HT-29 (cell line): ENCODE results near the gene TMEM30B. TPM values are rescaled to one million over a fixed set of nuclear protein-coding genes. Genes with fewer than 3 reads are reported as not detected.
A peak's percentile ranks its signal among the peaks of the same experiment; 100 is the strongest.
"Not testable (repeated sequence)": the region's sequence is repeated elsewhere in the genome, so short reads cannot be mapped to it uniquely, and the experiment has no call there.

Source experiments
- DNase-seq: peaks from one replicate; pipeline ENCODE4 v3.0.0-alpha.2; 2015; ENCODE audit warnings: low spot score
- total RNA-seq: library from RNA; depleted of rRNA; stranded (reverse); fragments of >200 nt; shearing (Covaris generic); gene quantifications from 2 replicates; pipeline ENCODE4 v1.2.3, GENCODE V29; 2014

TMEM30B gene
- total RNA-seq, 1 experiment from 2014 or later, result 50.2 TPM

GRCh38 chr14:61266436-61266835, 14.7 kb downstream of the TMEM30B start:
- no peak for DNase-seq

DNA sequence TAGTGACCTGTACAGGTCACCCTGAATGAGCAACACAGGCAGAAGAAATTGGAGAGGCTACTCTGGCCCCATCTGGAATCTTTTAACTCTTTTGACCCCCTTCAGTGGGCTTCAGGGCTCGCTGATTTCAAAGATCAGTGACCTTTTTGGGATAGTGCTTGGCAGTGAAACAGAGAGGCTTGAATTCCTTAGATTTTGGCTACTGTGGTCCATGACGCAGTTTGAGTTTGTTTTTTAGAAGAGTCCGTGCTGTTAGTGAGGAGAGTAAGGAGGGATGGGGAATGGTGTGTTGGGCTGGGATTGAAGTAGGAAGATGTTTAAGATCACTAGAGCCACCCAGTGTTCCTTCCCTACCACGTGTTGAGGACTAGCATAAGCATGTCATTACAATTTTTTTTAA, 16.5 kb downstream of the TMEM30B start:
- DNase-seq, result no peak

DNA sequence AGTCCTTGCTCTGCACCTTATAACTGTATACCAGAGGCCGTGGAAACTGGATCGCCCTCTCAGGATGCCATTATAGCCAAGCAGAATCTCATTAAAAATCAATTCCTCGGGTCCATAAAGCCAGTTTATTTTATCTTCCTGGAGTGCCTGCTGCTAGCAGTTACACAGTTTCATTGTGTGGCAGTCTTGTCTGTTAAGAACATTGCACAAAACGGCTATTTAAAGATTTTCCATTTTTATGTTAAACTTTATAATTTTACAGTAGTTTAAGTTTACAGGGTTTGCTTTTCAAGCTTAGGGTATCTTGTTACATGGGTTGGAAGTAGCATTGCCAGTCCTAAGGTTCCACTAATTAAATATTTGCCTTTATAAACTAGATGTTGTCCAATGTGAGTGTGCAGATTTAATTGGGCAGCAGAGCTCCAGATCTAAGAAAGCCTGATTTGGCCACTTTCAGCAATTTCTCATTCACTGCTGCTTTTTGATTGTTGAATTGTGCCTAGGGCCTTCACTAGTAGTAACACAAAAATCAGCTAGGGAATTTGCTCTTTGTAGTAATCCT, 17.0 kb downstream of the TMEM30B start:
- DNase-seq, result no peak

- no peak for DNase-seq
Observed at GRCh38 chr14:61262082-61262481, 19.1 kb downstream of the TMEM30B start.

- DNase-seq, result no peak
Observed at GRCh38 chr14:61260939-61261776, 20.0 kb downstream of the TMEM30B start.

GRCh38 chr14:61258985-61259384, 22.2 kb downstream of the TMEM30B start:
- DNase-seq, result no peak

DNA sequence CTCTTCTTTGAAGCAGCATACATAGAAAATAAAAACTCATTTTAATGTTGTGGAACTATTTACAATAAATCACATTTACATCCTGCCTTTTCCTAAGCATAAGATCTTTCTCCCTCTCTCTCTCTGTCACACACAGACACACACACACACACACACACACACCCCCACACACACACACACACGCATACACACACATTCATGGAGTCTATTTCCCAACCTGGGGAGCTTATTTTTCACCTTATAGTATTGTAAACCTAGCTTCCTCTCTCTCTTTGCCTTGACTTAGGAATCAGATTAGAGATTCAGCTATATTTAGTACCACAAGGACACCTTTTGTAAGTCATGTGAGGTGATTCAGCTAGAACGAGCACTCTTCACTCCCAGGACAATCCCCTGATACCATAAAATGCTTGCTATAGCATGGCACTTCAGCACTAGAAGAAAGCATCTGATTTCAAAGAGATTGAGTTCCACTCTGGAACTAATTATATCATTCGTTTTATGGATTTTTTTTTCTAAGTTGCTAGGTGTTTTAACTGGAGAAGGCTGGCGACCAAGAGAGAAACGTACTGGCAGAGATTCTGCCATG, 23.6 kb downstream of the TMEM30B start:
- DNase-seq, result no peak

- DNase-seq, result no peak
Observed at GRCh38 chr14:61256826-61257468, 24.2 kb downstream of the TMEM30B start.

- no peak for DNase-seq
Observed at GRCh38 chr14:61255968-61256367, 25.2 kb downstream of the TMEM30B start.

DNA sequence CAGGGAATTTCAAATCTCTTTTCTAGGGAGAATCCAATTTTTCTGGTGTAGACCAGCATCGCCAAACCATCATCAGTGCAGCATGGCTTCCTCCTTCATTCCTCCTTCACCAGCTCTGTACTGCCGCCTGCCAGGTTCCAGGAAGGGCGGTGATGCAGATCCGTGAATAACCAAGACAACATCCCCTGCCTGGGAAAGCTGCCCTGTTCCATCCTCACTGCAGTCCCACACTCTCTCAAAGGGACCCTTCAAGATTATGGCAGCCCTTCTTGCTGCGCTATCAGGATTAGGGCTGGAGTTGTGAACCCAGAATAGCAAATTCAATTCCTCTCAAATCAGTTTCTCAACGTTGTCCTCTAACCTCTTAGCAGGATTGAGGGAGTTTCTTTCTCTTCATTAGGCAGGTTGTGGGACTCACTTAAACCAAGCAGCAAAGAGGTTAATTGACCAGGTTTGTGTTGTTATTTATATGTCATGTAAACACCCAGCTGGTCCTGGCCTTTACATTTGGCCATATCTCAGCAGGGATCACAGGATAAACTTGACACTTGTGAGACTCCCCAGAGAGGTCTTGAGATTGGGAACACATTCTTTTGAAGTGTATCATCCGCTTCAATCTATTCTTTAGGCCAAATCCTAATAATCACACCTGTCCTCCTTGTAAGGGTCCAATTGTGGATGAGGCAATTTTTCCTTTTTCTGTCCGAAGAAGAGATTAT, 26.2 kb downstream of the TMEM30B start:
- no peak for DNase-seq

DNA sequence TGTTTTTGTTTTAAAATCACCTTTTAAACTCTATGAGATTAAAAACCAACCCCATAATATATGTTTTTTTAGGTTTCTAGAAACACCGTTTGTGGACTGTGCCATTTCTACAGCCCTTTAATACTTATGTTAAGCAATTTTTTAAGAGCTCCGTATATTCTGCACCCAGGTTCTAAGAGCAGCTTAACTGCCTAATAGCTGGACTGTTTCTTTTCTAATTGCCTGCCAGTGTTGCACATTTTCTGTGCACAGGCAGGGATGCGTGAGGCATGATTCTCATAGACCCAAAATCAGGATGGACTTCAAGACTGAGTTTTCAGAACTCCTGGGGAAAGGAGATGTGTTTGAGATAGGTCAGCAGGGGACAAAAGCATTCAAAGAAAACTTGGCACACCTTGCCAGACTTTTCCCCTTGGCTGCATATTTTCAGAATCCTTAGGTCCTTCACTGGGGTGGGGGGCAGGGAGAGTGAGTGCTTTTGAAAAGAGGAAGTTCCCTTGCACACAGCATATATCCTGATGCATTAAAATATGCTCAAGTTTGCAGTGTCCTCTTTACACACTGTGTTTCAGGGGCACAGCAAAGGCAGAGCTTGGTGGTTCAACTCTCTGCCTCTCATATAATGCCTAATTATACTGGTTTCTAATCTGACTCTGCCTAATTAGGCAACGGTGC, 27.9 kb downstream of the TMEM30B start:
- no peak for DNase-seq

DNA sequence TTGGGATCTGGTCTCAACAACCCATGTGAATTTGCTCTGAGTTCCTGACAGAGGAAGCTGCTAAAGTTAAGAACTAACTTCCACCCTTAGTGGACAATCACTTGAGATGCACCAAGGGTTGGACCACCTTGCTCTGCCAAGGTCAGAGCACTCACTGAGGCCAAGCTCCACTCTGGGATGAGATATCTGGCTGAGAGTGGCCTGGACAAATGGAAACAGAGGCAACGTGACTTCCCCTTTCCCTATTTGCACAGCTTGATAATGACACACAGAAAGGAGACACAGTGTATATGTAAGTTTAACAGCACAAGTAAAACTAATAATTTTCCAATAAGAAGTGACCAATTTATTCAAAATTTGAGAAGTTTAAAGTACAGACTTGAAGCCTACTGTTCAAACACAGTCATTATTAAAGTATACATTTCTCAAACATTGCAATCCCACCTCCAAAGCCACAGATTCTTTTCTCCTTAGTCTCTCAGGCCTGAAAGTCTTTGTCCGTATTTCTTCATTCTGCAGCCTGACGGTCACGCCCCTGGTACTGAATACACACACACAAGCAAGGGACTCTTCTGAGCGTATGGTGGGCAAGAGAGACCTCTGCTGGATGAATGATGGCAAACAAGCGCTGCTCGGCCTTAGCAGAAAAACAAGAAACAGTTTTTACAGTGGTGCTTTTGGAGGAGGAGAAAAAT, 28.6 kb downstream of the TMEM30B start:
- DNase-seq, result peak; percentile 79

DNA sequence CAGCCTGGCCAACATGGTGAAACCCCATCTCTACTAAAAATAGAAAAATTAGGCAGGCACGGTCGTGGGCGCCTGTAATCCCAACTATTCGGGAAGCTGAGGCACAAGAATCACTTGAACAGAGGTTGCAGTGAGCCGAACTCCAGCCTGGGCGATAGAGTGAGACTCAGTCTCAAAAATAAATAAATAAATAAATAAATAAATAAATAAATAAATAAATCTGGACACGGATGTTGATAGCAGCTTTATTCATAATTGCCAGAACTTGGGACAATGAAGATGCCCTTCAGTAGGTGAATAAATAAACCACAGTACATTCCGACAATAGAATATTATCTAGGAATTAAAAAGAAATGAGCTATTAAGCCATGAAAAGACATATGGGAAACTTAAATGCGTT, 31.1 kb downstream of the TMEM30B start:
- no peak for DNase-seq

GRCh38 chr14:61247935-61248334, 33.2 kb downstream of the TMEM30B start:
- no peak for DNase-seq

DNA sequence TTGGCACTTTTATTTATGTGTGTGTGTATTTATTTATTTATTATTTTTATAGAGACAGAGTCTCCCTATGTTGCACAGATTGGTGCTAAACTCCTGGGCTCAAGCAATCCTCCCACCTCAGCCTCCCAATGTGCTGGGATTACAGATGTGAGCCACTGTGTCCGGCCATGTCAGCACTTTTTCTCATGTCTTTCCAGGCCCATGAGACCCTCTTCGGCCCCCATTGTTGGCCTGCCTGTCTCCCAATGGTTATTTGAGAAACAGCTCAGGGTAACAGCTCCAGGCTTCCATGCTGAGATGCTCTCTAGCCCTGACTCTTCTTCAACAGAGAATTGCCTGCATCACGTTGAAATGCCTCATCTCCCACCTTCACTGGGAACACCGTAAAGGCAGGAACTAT, 34.4 kb downstream of the TMEM30B start:
- no peak for DNase-seq

- no peak for DNase-seq
Observed at GRCh38 chr14:61244009-61244408, 37.1 kb downstream of the TMEM30B start.

DNA sequence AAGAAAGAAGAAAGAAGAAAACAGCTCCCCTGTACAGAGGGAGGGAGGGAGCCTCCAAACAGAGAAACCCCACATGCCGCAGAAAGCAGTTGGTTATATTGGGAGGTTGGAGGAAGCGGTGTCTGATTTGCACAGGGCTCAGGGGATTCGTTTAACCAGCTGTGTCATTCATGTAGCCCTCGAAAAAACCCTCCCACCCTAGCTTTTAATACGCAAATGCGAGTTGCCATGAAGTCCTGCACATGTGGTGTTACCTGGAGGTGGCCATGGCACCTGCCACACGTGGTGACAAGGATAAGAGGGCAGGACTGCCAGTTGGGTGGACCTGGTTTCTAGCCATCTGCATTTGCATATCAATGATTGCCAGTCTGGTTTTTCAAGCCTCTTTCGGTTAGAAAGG, 40.9 kb downstream of the TMEM30B start:
- no peak for DNase-seq

GRCh38 chr14:61239285-61239684, 41.9 kb downstream of the TMEM30B start:
- not testable (repeated sequence) for DNase-seq

DNA sequence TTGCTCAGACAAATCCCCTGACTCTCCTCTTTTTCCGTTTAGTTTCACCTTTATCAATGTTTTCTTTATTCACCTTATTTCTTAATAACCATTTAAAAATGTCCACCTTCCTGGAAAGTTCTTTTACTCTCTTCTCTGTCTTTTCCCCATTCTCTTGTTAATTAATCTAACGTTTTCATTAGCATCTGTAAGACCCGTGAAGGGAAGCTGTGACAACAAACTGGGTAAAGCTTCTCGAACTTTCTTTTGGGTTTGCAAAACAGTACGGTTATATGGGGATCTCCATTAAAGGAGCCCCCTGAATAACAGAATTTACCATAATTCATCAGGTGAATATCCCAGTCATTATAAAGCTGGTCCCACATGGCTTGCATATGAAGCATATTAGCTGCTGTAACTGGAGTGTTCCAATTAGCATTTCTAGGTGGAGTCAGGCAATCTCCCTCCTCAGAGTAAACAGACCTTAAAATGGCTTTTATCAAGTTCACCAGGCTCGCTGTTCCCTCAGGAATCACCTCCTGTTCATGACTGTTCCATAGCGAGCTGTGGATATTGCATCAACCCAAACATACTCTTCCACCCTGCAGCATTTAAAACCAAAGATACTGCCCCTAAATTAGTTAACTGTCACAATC, 42.4 kb downstream of the TMEM30B start:
- no peak for DNase-seq
